Left lobe of liver (tissue), 2 donors: Measurements from ENCODE around the gene ZNF691. TPM values are rescaled to one million over a fixed set of nuclear protein-coding genes. Genes with fewer than 3 reads are reported as not detected.
"Not testable (repeated sequence)": the region's sequence is repeated elsewhere in the genome, so short reads cannot be mapped to it uniquely, and the experiment has no call there.

Experiments
- ATAC-seq: fragments of 200-7000 bp; cut with Tn5 transposase; one replicate; pipeline ENCODE4 v1.9.1; 2020; ENCODE audit warnings: mild to moderate bottlenecking, moderate library complexity
- DNase-seq: peaks from one replicate; pipeline ENCODE4 v3.0.0-alpha.2; 2020; ENCODE audit warnings: low spot score
- total RNA-seq: library from RNA; stranded (reverse); gene quantifications from one replicate; pipeline ENCODE4 v1.2.1, GENCODE V29; 2021
- donor health status: DM: no; HTN: no; CAD: no; lungs with moderate emphysema.
- donor health status: DM: no; HTN: yes; CAD: no.

ZNF691 gene
- 6.8 TPM for total RNA-seq

- ATAC-seq (peak; percentile 96), DNase-seq (peak; percentile 94)
These were observed at the start of gene ZNF691 for GRCh38 chr1:42846257-42847110. Gene ZNF691, plus strand, starts transcription at chr1:42846613. Its CDS starts 3,046 bp downstream, at chr1:42849659.

GRCh38 chr1:42797414-42797813 is 49.0 kb upstream of the ZNF691 start:
- ATAC-seq, result no peak
- no peak for DNase-seq

GRCh38 chr1:42797979-42798378 is 48.4 kb upstream of the ZNF691 start:
- no peak for ATAC-seq
- no peak for DNase-seq

GRCh38 chr1:42801832-42802473 is 44.5 kb upstream of the ZNF691 start:
- DNase-seq (no peak), ATAC-seq (no peak)

GRCh38 chr1:42806171-42806570 is 40.2 kb upstream of the ZNF691 start:
- DNase-seq, result no peak
- ATAC-seq, result no peak

- DNase-seq, result no peak
- no peak for ATAC-seq
These were observed 39.8 kb upstream of the ZNF691 start for GRCh38 chr1:42806593-42806992.

GRCh38 chr1:42807056-42807668 is 39.3 kb upstream of the ZNF691 start:
- ATAC-seq, result no peak
- DNase-seq, result no peak

GRCh38 chr1:42814815-42815214 is 31.6 kb upstream of the ZNF691 start:
- DNase-seq, ATAC-seq: not testable (repeated sequence)

- ATAC-seq (peak; percentile 3), DNase-seq (no peak)
These were observed 30.4 kb upstream of the ZNF691 start for GRCh38 chr1:42815941-42816584.

- ATAC-seq, result peak; percentile 88
These were observed 29.6 kb upstream of the ZNF691 start, which contains the start of the genes ERMAP and SVBP for GRCh38 chr1:42816585-42817439. Gene ERMAP, plus strand, starts transcription at chr1:42817122. Its CDS starts 13,327 bp downstream, at chr1:42830449. Gene SVBP, minus strand, starts transcription at chr1:42817397. Its CDS starts 853 bp downstream, at chr1:42816544.

GRCh38 chr1:42817440-42817767 is 29.0 kb upstream of the ZNF691 start:
- no peak for ATAC-seq
- no peak for DNase-seq

More at GRCh38 chr1:42816585-42817439, 29.6 kb upstream of the ZNF691 start, which contains the start of the genes ERMAP and SVBP:
- DNase-seq, result peak; percentile 95

- DNase-seq (peak; percentile 67), ATAC-seq (peak; percentile 55)
These were observed 28.4 kb upstream of the ZNF691 start for GRCh38 chr1:42817976-42818375.

GRCh38 chr1:42820813-42821212 is 25.6 kb upstream of the ZNF691 start:
- ATAC-seq (no peak), DNase-seq (no peak)

- no peak for DNase-seq
- no peak for ATAC-seq
These were observed 24.7 kb upstream of the ZNF691 start for GRCh38 chr1:42821690-42822089.

- DNase-seq, result no peak
- ATAC-seq, result peak; percentile 58
These were observed 23.5 kb upstream of the ZNF691 start for GRCh38 chr1:42822800-42823392.

- DNase-seq, result no peak
- ATAC-seq, result no peak
These were observed 21.9 kb upstream of the ZNF691 start for GRCh38 chr1:42824481-42825035.

GRCh38 chr1:42825036-42825851 is 21.2 kb upstream of the ZNF691 start:
- DNase-seq (no peak), ATAC-seq (no peak)

GRCh38 chr1:42830631-42831030 is 15.8 kb upstream of the ZNF691 start:
- DNase-seq, result no peak
- ATAC-seq, result no peak

- ATAC-seq (no peak), DNase-seq (no peak)
These were observed 15.1 kb upstream of the ZNF691 start for GRCh38 chr1:42831273-42831672.
